Measurements from ENCODE around the gene DLG2.

- TF ChIP-seq FOXM1 (IDR thresholded peaks at IDR 0.05; ENCODE audit: borderline replicate concordance, low read depth) = no peak
- TF ChIP-seq TAF1 (IDR thresholded peaks at IDR 0.05; ENCODE audit: low read depth) = no peak
- TF ChIP-seq RAD21 (IDR thresholded peaks at IDR 0.05; ENCODE audit: low read depth) = no peak
- no peak for TF ChIP-seq TCF12 (IDR thresholded peaks at IDR 0.05; ENCODE audit: low read depth)
- no peak for TF ChIP-seq REST (IDR thresholded peaks at IDR 0.05; ENCODE audit: low read depth)
- no peak for TF ChIP-seq EP300 (IDR thresholded peaks at IDR 0.05; ENCODE audit: borderline replicate concordance)
- TF ChIP-seq MAX (IDR thresholded peaks at IDR 0.05) = no peak
These were observed 2080.8 kb downstream of the DLG2 start for GRCh38 chr11:83546368-83546767.
